HG02943 (cell line): ENCODE results near the gene CD8A.
A peak's percentile ranks its signal among the peaks of the same experiment; 100 is the strongest.

Experiments
- ATAC-seq: cut with Tn5 transposase; IDR thresholded peaks from one replicate; pipeline ENCODE4 v1.9.1; 2021; ENCODE audit warnings: mild to moderate bottlenecking, low read depth, moderate library complexity; ENCODE audit not compliant: unreplicated experiment

Gene CD8A

DNA sequence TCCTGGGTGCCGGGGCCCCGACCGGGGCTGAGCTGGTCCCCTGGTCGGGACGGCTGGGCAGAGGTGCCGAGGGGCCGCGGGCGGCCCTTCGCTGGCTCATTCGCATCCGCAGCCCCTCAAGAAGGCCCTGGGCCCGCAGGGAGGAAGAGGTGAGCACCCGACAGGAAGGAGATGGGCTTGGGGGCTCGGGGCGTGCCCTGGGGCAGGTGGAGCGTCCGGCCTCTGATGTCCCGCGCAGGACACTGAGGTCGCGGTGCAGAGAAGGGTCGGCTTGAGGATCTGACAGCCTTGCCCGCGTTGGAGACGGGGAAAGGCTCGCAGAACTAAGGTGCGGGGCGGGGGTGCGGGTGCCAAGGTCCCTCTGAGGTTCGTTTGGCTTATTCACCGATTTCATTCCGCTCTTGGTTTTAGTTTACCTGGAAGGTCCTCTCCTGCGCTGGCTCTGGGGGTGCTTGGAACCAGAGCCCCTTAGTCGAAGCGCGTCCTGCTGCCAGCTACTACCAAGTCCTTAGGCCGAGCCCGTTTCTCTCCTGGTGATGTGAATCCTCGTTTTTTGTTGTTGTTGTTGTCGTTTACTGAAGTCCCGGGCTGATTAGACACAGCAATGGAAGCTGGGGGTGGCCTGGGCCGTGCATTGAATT lies 18.9 kb upstream of the CD8A start:
- no peak for ATAC-seq

DNA sequence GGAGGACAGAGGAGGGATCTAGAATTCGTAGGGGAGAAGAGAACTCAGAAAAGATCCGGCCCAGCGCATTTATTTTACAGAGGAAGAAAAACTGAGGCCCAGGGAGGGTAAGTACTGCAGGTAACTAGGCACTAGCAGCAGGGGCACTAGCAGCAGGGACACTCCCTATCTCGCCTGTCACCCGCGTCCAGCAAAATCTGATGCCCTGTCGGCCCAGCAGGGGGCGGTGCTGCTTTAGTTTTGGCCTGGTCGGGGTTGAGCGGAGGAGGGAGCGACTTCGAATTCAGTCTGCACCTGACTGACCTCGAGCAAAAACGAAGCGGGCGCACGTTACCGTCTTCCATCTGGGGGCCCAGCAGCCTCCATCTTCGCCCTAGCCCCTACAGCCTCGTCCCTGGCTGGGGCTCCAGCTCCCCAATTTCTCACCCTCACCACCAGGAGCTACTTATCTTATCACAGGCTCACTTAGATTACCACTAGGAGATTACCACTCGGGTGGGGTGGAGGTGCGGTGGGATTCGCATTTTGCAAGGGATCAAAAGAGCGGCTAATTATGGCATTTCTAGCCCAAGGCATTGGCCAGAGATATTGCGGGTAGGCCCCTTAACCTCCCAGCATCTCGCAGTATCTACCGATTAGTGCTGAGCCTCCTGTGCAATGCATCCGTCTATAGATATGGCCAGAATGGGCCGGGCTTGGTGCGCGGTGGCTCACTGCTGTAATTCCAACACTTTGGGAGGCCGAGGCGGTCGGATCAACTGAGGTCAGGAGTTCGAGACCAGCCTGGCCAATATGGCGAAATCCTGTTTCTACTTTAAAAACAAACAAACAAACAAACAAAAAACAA lies 17.8 kb upstream of the CD8A start:
- ATAC-seq: peak; percentile 88

DNA sequence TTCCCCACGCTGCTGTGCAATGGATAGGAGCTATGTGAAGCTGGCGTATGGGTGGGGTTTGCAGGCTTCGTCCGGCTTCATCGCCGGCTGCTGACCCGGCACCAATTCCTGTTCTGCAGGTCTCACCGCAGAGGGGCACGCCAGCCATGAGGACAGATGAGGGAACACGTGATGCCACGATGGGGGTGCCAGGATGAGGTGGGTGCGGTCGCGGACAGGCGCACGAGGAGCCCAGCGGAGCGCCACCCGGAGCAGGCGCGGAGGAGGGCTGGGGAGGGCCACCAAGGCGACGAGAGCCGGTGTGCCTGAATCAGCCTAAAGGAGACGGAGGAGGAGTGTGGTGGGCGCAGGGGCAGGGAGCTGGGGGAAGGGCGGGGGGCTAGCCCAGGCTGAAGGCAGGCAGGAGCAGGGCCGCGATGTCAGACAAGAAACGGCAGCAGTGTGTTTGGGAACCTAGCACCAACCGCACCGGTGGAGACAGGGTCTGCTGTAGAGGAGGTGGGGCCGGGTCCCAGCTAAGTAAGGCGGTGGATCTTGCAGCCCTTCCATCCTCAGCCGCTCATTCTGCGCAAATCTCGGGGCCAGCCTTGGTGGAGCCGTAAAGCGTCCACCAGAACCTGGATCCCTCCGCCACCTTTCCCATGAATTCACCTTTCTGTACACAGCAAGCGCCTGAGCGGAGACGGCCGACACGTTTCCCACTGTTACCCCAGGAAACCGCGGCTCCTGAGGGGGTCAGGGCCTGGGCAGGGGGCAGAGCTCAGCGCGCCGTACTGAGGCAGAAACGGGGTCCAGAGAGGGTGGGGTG lies 17.0 kb upstream of the CD8A start:
- ATAC-seq: no peak

DNA sequence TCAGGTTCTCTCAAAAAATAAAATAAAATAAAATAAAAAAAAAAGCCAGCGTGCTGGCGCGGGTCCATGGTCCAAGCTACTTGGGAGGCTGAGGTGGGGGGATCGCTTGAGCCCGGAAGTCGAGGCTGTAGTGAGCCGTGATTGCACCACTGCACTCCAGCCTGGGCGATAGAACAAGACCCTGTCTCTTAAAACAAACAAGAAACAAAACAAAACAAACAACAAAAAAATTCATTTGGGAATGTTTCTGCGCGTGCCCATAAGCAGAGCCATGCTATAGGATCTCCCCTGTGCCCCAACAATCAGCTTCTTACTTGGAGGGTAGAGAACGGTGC lies 16.4 kb upstream of the CD8A start:
- no peak for ATAC-seq

DNA sequence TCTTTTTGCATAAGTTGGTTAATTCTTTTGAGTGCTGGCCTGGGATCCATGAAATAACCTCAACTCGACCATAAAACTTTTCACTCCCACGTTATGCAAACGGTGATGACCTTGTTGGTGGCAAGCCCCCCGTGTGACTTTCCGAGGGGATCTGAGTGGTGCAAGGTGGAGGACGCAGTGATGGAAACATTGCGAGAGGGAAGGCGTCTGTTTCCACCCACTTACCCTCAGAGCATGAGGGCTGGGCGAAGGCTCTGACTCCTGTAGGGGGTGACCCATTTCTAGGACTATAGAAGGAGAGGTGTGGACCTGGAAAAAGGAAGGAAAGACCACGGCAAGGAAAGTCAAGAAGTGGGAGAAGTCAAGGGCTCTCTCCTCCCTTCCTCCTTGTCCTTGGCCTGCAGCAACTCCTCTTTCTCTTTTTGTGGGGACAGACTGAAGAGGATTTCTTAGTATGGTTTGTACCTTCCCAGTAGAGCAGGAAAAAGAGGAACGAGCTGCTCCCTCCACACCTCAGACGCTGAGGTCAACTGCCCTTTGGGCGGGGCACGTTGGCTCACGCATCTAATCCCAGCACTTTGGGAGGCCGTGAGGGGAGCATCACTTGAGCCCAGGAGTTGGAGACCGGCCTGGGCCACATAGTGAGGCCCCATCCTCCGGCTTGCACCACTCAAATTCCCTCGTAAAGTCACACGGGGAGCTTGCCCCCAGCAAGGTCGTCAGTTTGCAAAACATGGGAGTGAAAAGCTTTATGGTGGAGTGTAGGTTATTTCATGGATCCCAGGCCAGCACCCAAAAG lies 15.5 kb upstream of the CD8A start:
- ATAC-seq: no peak

DNA sequence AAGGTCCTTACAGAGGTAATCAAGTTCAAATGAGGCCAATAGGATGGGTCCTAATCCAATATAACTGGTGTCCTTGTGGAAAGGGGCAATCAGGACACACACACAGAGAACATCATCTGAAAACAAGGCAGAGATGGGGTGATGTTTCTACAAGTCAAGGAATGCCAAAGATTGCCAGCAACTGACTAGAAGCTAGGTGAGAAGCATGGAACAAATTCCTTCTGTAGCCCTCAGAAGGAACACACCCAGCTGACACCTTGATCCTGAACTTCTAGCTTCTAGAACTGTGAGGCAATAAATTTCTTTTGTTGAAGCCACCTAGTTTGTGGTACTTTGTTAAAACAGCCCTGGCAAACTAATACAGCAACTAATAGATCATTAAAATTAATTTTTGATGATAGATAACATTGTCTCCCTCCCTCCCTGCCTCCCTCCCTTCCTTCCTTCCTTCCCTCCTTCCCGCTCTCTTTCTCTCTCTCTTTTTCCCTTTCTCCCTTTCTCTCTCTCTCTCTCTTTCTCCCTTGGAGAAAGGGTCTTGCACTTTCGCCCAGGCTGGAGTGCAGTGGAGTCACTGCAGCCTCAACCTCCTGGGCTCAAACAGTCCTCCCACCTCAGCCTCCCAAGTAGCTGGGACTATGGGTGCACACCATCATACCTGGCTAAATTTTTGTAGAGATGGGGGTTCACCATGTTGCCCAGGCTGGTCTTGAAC lies 10.3 kb upstream of the CD8A start:
- no peak for ATAC-seq

DNA sequence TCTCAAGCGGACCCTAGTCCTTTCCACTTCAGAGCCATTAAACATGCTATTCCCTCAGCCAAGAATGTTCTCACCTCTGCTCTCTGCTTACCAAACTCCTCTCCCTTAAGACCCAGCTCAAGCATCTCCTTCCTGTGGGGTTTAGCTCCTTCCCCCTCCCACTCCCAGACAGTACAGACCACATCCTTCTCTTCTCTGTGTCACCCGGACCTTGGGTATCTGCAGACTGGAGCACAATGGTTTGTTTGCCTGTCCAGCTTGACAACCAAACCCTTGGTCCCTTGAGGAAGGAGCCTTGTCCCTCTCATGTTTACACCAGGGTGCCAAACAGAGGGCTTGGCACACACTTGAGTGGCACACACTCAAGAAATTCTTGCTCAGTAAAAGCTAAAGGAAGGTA lies 4.1 kb upstream of the CD8A start:
- ATAC-seq: no peak

DNA sequence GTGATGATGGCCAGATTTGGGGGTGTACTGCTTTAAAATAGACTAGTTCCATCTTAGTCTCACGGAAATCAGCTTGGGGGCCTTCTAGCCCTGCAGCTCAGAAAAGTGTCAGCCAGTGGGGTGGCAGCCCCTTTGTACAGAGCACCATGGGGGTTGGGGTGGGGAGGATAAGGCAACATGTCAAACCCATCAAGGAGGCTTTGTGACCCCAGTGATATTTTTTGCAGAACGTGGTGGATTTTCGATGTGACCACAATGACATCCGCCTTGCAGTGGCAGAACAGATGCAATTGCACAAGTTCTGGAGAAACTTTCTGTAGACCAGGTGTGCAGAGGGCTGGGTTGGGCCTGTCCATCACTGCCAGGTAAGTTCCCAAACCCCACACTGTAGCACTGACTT lies 3.0 kb upstream of the CD8A start:
- ATAC-seq: no peak

DNA sequence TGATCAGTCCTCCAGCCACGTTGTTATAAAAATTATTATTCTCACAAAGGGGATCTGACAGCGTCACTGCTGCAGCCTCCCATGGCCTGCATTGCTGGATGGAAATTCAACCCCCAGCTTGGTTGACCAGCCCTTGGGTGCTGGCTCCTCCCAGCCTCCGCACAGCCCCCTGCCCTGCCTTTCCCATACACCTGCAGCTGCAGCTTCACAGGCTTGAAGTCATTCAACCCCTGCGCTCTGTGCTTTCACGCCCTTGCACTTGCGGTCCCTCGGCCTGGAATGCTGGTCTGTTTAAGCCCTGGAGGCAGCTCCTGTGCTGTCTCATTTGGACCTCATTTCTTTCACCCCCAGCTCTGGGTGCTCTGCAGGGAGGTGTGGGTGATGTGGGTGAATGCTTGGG lies 860 bp upstream of the CD8A start:
- ATAC-seq: no peak

DNA sequence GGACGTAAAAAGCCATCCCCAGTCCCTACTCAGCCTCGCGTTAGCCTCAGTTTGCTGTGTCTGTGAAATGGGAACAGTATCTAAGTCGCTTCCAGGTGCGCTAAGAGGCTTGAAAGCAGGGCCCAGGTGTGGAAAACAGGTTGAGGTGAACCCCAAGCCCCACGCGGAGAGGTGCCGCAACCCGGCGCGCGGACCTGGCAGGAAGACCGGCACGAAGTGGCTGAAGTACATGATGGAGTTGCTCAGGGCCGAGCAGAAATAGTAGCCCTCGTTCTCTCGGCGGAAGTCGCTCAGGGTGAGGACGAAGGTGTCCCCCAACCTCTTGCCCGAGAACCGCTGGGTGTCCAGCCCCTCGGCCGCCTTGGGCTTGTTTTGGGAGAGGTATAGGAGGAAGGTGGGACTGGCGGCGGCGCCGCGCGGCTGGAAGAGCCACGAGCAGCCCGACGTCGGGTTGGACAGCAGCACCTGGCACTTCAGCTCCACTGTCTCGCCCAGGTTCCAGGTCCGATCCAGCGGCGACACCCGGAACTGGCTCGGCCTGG lies 508 bp downstream of the CD8A start:
- ATAC-seq: no peak

DNA sequence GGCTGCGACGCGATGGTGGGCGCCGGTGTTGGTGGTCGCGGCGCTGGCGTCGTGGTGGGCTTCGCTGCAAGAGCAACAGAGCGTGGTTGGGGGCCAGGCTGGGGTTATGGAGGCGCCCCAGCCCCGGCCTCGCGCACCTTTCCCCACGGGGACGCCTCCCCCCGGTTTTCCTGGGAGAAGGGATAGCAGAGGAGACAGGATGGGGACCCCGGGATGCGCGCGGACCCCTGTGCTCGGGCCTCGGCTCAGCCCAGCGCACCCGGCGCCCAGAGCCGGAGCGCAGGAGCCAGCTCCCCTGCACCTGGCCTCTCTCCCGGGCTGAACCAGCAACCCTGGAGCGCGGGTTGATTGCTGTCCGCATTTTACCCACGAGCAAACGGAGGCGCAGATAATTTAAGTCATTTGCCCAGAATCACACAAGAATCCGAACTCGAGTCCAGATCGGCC lies 1.0 kb downstream of the CD8A start:
- ATAC-seq: no peak

DNA sequence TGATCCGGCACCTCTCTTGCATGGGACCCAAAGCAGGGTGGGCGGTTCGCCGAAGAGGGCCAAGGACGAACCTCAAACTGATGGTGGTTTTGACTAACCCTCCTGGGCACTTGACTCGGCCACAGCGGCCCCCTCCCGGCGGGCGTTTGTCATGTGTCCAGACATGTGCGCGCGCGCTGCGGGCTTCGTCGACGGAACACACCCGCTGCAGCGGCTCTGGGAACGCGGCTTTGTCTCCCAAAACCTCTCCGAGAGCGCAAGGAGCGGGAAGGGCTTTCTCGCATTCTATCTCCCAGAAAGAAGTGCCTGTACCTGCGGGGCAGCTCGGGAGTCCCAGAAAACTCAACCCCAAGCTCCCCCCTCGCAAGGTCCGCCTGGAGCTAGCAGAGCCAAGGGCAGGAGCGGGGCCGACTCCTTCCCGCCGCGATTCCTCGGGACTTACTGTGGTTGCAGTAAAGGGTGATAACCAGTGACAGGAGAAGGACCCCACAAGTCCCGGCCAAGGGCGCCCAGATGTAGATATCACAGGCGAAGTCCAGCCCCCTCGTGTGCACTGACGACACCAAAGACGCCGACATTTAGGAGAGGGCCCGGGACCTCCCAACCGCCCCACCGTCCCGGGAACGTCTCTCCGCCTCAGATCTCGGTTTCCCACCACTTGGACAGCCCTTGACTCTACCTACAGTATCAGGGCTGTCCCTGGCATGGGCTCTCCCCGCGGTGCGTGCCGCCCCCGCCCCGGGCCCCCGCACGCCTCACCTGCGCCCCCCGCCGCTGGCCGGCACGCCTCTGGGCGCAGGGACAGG lies 1.6 kb downstream of the CD8A start:
- no peak for ATAC-seq

DNA sequence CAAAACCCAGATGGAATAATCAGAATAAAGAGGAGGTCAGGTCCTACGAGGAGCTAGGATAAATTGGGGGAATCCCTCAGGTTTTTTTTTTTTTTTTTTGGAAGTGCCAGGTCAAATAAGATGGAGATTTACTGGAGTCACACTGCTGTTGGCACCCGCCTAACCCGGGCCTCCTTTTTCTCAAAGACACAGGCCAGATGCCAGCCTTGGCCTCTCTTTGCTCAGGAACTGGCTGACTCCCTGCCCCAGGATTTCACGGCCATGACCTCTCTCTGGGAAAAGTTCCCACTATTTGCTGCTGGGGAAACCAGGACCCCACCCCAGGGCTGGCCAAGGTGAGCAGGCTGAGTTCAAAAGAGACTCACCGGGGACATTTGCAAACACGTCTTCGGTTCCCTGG lies 2.5 kb downstream of the CD8A start:
- ATAC-seq: no peak

DNA sequence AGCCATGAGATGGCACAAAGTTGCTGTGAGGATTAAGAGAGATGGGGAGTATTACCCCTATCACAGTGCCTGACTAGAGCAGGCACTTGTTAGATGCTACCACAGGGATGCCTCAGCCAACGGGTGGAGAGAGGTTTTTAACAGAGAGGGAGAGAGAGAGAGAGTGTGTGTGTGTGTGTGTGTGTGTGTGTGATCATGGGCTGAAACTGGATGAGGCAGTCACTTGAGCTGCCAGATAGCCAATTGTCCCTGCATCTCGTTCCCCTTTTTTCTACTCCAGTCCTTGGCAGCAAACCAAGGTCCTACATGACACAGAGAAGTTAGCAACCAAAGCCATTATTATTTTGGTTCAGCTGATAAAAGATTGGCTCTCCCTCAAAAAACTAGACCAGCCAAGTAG lies 3.0 kb downstream of the CD8A start:
- no peak for ATAC-seq

DNA sequence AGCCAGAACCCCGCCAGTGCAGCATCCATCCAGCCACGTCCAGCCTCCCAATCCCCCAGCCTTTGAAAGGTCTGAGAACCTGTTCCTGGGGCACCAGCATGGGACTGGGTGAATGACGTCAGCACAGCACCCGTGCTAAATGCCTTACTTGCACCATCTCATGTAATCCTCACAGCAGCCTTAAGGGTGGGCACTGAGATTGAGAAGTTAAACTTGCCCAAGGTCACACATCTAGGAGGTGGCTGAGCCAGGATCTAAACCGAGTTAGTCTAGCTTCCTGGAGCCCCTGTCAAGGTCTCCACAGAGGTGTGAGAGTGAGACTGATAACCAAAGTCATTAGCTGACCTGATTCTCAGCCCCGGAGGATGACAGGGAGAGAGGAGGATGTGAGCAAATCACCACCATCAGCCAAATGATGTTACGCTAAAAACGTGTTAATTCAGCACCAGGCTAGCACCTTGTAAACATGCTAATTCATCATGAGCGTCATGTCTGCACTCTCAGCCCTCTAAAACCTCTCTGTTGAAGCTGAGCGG lies 4.6 kb downstream of the CD8A start:
- ATAC-seq: no peak

DNA sequence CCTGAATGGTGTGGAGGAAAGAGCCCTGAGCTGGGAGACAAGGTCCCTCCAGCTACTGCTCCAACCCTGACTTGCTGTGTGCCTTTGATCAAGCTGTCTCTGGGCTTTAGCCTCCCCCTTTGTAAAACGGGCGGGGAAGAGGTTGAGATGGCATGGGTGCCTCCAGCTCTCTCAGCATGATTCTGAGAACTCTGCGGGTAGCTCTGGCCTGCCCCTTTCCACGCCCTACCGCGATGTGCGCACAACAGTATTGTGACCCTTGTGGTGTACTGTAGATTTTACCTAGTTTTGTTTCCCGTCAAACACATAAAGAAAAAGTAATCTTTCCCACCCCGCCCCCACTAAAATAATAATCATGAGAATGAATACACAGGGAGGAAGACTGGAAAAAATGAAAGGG lies 5.3 kb downstream of the CD8A start:
- ATAC-seq: no peak

DNA sequence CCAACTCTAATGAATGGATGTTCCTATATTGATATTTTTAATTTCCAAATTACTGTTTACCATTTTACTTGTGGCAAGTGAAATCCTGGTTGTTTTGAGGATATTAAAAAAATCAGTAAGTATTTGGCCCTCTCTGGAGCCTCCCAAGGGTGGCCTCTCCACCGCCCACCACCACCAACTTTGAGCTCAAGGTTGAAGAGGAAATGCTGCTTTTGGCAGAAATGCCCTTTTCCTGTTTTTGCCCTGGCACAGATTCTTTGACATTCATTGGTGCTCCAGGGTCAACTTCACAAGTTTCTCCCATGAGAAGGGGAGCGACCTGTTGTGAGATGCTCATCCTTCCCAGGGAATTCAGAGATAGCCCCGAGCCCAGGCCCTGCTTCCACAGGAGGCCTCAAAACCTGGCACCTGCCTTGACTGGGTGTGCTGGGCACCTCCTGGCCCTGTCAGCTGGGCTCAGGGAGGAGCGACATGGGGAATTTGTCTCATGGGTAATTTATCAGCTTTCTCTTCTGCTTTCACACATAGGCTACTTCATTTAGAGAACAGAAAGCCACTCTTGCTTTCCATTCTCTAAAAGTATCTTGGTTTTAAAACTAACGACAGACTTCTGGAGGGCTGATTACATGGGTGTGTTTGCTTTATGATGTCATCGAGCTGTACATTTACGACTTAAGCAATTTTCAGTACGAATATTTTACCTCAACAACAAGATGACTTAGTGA lies 6.9 kb downstream of the CD8A start:
- ATAC-seq: peak; percentile 97

DNA sequence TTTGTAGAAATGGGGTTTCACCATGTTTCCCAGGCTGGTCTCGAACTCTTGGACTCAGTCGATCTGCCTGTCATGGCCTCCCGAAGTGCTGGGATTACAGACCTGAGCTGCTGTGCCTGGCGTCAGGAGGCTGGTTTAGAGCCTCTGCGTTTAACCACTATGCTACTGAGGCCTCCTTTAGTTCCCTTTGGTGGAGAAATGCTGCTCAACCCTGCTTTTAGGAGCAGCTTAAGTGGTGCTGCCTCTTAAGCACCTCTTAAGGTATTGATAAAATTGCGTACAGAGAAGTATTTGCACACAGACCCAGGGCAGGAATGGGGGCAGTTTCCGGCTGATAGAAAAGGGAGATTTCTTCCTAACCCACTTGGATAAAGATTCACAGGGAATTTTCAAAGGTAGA lies 8.0 kb downstream of the CD8A start:
- ATAC-seq: no peak
